Esophagus squamous epithelium (tissue), 5 donors: Measurements from ENCODE around the gene NDUFA13. TPM values are rescaled to one million over a fixed set of nuclear protein-coding genes. Genes with fewer than 3 reads are reported as not detected.

Experiments used
- DNase-seq: peaks from one replicate; lab custom pipeline; 2025; lab: John Stamatoyannopoulos, UW
- H3K27ac ChIP-seq, 4 donors: fragments of 200-600 bp; sonication (generic); one replicate each; pipeline ENCODE4 v1.5.1; 2016 to 2019; ENCODE audit warnings: mild to moderate bottlenecking in 1 of 4
- H3K27me3 ChIP-seq, 4 donors: fragments of 200-600 bp; sonication (generic); 1 replicate in 3 of 4; 2 replicates in 1 of 4; pipeline versions ENCODE4 v1.5.1 to v1.6.0; 2017 to 2021; ENCODE audit warnings: antibody characterized with exemption in 1 of 4
- H3K36me3 ChIP-seq, 3 donors: fragments of 200-600 bp; sonication (generic); one replicate each; pipeline ENCODE4 v1.5.1; 2016 to 2019
- H3K4me1 ChIP-seq, 3 donors: fragments of 200-600 bp; sonication (generic); one replicate each; pipeline ENCODE4 v1.5.1; 2017 to 2019
- H3K4me3 ChIP-seq, 4 donors: fragments of 200-600 bp; sonication (generic); 1 replicate in 3 of 4; 2 replicates in 1 of 4; pipeline ENCODE4 v1.5.1; 2016 to 2019; ENCODE audit warnings: mild to moderate bottlenecking in 2 of 4, moderate library complexity in 1 of 4
- H3K9me3 ChIP-seq, 3 donors: fragments of 200-600 bp; sonication (generic); one replicate each; pipeline ENCODE4 v1.5.1; 2016 to 2019
- POLR2A ChIP-seq, 4 donors: fragments of 450-650 bp; IDR thresholded peaks; one replicate each; pipeline ENCODE4 v1.6.1; 2017; ENCODE audit warnings: antibody characterized with exemption in 4 of 4, mild to moderate bottlenecking in 4 of 4, moderate library complexity in 3 of 4
- WGBS, 2 donors: methylation state at CpG; one replicate each; pipeline ENCODE4 v1.1.5; 2018; 5-methylcytosine and 5-hydroxymethylcytosine counted together
- intact Hi-C: fragments of 100-400 bp; cut with DNase I; formaldehyde crosslinking; loops from one replicate; pipeline ENCODE4 v1.15.0; 2022
- total RNA-seq, 4 donors: library from RNA; depleted of rRNA; stranded (reverse); fragments of >200 nt; gene quantifications; one replicate each; pipeline ENCODE4 v1.1.0, GENCODE V29; 2016
- TF ChIP-seq, protein P1 (sequence below), 6 experiments: fragments of 450-650 bp in 4 of 6; fragments of 200-600 bp in 2 of 6; sonication (generic) in 2 of 6; IDR thresholded peaks; one replicate each; pipeline ENCODE4 v1.5.1; 2016 to 2019; ENCODE audit warnings: antibody characterized with exemption in 6 of 6, mild to moderate bottlenecking in 4 of 6, moderate library complexity in 4 of 6
- donor health status: DM: yes; HTN: yes; CAD: no.

Gene NDUFA13
- total RNA-seq, 4 donors from 2014 or later, result 44.6 to 88.7 (median 56.0) TPM

DNA sequence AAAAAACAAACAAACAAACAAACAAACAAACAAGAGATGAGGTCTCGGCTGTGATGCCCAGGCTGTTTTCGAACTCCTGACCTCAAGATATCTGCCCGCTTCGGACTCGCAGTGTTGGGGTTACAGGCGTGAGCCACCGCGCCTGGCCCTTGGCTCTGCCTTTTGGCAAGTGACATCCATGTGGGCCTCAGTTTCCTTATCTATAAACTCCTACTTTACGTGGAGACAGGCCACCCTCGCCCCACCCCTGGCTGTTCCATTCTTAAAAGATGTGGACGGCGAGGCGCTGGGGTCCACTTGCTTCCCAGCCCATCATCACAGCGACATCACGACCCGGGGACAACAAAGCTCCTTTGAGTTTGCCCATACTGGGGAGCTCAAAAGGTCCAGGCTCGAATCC is 2.3 kb upstream of the NDUFA13 start:
- Histone ChIP-seq H3K9me3 (no peaks in the 10 kb centered on the region), H3K27ac (peak overlapping the region in 1 of 4 donors; percentile 44), H3K4me1 (peaks cover 18 to 52% (median 28%) of the 10 kb centered on the region in 3 donors), H3K36me3 (no peaks in the 10 kb centered on the region), H3K27me3 (no peaks in the 10 kb centered on the region), H3K4me3 (peak overlapping the region in 3 of 4 donors; percentile 18 to 49 (median 20))
- no peak for TF ChIP-seq POLR2A (IDR thresholded peaks at IDR 0.05)
- intact Hi-C loops, result no loop called here
- 63 to 93% methylated on average over 1 to 13 of the region's 17 CpGs for WGBS, 2 donors
- DNase-seq, result no peak

DNA sequence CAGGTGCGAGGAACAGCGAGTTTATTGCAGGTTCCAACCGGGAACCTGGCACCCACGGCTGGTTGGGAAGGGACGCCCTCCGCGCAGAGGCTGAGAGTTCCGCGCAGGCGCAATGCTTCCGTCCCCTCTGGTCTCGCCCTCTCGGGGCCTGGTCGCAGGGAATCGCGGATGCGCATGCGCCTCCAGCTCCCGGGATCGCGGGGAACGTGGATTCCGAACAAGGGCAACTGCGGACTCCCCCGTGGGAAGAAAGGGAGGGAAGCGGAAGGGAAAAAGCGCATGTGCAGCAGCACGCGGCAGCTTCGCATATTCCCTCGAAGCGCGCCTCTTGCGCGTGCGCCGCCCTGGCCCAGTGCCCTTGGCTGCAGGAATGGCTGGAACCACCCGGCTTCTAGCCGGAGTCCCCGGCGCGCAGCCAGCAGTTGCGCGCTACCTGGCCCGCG is 1.8 kb upstream of the NDUFA13 start:
- DNase-seq, result no peak
- Histone ChIP-seq H3K36me3 (peaks cover 0 to 3% (median 2%) of the 10 kb centered on the region in 3 donors), H3K4me3 (peak overlapping the region in 3 of 4 donors; percentile 18 to 49 (median 20)), H3K27me3 (no peaks in the 10 kb centered on the region), H3K9me3 (no peaks in the 10 kb centered on the region), H3K4me1 (peaks cover 18 to 57% (median 28%) of the 10 kb centered on the region in 3 donors), H3K27ac (peak overlapping the region in 1 of 4 donors; percentile 44)
- no peak for TF ChIP-seq POLR2A (IDR thresholded peaks at IDR 0.05)
- TF ChIP-seq, protein P1, sequence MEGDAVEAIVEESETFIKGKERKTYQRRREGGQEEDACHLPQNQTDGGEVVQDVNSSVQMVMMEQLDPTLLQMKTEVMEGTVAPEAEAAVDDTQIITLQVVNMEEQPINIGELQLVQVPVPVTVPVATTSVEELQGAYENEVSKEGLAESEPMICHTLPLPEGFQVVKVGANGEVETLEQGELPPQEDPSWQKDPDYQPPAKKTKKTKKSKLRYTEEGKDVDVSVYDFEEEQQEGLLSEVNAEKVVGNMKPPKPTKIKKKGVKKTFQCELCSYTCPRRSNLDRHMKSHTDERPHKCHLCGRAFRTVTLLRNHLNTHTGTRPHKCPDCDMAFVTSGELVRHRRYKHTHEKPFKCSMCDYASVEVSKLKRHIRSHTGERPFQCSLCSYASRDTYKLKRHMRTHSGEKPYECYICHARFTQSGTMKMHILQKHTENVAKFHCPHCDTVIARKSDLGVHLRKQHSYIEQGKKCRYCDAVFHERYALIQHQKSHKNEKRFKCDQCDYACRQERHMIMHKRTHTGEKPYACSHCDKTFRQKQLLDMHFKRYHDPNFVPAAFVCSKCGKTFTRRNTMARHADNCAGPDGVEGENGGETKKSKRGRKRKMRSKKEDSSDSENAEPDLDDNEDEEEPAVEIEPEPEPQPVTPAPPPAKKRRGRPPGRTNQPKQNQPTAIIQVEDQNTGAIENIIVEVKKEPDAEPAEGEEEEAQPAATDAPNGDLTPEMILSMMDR (IDR thresholded peaks at IDR 0.05), result no peak
- 46 to 51% methylated on average over 14 to 16 of the region's 46 CpGs for WGBS, 2 donors
- intact Hi-C loops, result no loop called here

DNA sequence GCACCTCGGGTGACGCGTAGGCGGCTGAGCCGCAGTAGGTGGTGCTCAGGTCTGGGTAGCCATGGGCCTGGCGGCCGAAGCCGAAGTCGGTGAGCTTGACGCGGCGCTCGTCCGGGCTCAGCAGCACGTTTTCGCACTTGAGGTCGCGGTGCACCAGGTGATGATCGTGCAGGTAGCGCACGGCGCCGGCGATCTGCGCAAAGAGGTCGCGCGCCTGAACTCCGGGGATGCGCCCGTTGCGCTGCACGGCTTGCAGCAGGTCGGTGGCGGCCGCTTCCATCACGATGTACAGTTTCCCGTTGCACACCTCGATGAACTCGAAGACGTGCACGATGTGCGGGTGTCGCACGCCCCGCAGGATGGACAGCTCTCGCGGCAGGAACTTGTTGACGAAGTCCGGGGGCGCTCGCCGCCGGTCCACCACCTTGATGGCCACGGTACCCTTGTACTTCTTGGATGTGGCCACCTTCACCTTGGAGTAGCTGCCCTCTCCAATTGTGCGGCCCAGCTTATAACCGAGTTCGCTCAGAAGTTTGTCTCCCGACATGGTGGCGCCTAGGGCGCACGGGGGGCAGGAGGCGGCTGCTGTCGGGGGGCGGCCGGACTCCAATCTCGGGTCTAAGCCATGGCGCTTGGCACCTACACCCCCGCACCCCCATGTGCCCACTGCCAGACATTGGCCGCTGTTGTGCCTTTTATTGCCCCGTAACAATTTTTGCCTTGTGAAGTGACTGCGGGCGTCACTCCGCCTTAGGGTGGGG is 964 bp upstream of the NDUFA13 start, which contains the start of gene TSSK6:
TSS of gene TSSK6 (minus strand) at position 668 of the 761 bp plus-strand sequence. CDS start at position 547, 121 bp downstream.
- Histone ChIP-seq H3K4me3 (peak within 1 kb of the TSS; percentile 67 to 88 (median 82)), H3K36me3 (peaks cover 0 to 11% (median 11%) of the 10 kb centered on the region in 3 donors), H3K27me3 (no peaks in the 10 kb centered on the region), H3K9me3 (no peaks in the 10 kb centered on the region), H3K27ac (peak within 1 kb of the TSS; percentile 88 to 93 (median 90)), H3K4me1 (peaks cover 18 to 62% (median 28%) of the 10 kb centered on the region in 3 donors)
- WGBS, 2 donors, result 85 to 86% methylated on average over 35 to 47 of the region's 74 CpGs
- DNase-seq, result no peak
- intact Hi-C loops, result no loop called here
- TF ChIP-seq, protein P1 (IDR thresholded peaks at IDR 0.05), result no peak

DNA sequence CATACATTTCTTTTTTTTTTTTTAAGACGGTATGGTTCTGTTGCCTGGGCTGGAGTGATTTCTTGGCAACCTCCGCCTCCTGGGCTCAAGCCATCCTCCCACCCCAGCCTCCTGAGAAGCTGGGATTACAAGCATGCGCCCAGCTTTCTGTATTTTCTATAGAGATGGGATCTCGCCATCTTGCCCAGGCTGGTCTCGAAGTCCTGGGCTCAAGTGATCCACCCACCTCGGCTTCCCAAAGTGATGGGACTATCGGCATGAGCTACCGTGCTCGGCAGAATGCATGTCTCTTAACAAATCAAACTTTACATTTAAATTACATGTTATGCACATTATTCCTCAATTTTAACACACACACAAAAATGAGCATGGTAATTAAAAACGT is 1.2 kb downstream of the NDUFA13 start:
- H3K4me3 ChIP-seq, result peak overlapping the region; percentile 67 to 88 (median 82)
- no peaks in the 10 kb centered on the region for H3K27me3 ChIP-seq
- intact Hi-C loops, result no loop called here
- no peak for TF ChIP-seq POLR2A (IDR thresholded peaks at IDR 0.05)
- TF ChIP-seq, protein P1 (IDR thresholded peaks at IDR 0.05), result no peak
- H3K9me3 ChIP-seq, result no peaks in the 10 kb centered on the region
- 65 to 69% methylated on average over 10 of the region's 10 CpGs for WGBS, 2 donors
- H3K27ac ChIP-seq, result no peak overlapping the region
- peaks cover 18 to 53% (median 28%) of the 10 kb centered on the region in 3 donors for H3K4me1 ChIP-seq
- no peak for DNase-seq
- peaks cover 0 to 23% (median 13%) of the 10 kb centered on the region in 3 donors for H3K36me3 ChIP-seq

DNA sequence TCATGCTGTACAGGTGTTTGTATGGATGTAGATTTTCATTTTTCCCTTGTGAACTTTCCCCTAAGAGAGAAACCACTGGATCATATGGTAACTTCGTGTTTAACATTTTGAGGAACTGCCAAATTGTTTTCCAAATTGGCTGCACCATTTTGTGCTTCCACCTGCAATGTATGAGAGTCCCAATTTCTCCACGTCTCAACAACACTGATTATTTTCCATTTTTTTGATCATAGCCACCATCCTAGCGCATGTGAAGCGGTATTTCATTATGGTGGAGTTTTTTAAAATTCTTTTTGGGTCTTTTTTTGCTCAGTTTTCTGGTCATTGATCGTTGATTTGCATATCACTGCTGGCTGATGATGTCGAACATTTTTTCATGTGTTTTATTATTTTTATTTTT is 5.0 kb downstream of the NDUFA13 start:
- no peak for DNase-seq
- H3K27me3 ChIP-seq, result no peaks in the 10 kb centered on the region
- TF ChIP-seq, protein P1 (IDR thresholded peaks at IDR 0.05), result no peak
- TF ChIP-seq POLR2A (IDR thresholded peaks at IDR 0.05), result no peak
- 81 to 84% methylated on average over 6 of the region's 6 CpGs for WGBS, 2 donors
- H3K4me1 ChIP-seq, result peaks cover 12 to 31% (median 18%) of the 10 kb centered on the region in 3 donors
- intact Hi-C loops, result no loop called here
- H3K27ac ChIP-seq, result no peak overlapping the region
- no peak overlapping the region for H3K4me3 ChIP-seq
- no peaks in the 10 kb centered on the region for H3K9me3 ChIP-seq
- H3K36me3 ChIP-seq, result peaks cover 0 to 50% (median 19%) of the 10 kb centered on the region in 3 donors
